Measurements from ENCODE around the gene MAML3. TPM values are rescaled to one million over a fixed set of nuclear protein-coding genes. Genes with fewer than 3 reads are reported as not detected.

Gene MAML3
- total and polyA plus RNA-seq, 2 of the 13 experiments (the other 11 are each of a cell fraction or from before 2014, with no cell fraction given), result 0.05 to 0.13 TPM

GRCh38 chr4:139852612-139853269 lies 301.2 kb downstream of the MAML3 start:
- H3K27ac ChIP-seq (ENCODE audit: extremely low read length, insufficient read depth, low read length), result no peak overlapping the region
- in situ Hi-C loops (cut with HindIII; ENCODE audit: extremely low pct_ligation_motif_present, low pct_unique_long_range_greater_than_20kb), result no loop called here
- FAIRE-seq (no peak), DNase-seq (ENCODE audit: low spot score) (no peak), ATAC-seq (no peak)
- no peaks in the 10 kb centered on the region for H3K79me2 ChIP-seq (ENCODE audit: insufficient read depth, low read length)
- no peak overlapping the region for H2AFZ ChIP-seq (ENCODE audit: low read length)
- H4K20me1 ChIP-seq (ENCODE audit: insufficient read depth, low read length), result no peaks in the 10 kb centered on the region
- H3K36me3 ChIP-seq (replicated peaks in 1 of 2; ENCODE audit: control insufficient read depth in 1 of 2, insufficient read depth in 2 of 2, low read length in 2 of 2), result no peaks in the 10 kb centered on the region
- H3K9ac ChIP-seq (ENCODE audit: insufficient read depth, low read depth, low read length), result no peak overlapping the region
- H3K27me3 ChIP-seq (ENCODE audit: control insufficient read depth in 1 of 2, insufficient read depth in 2 of 2, low read length in 2 of 2), result no peaks in the 10 kb centered on the region
- no peak overlapping the region for H3K4me2 ChIP-seq (ENCODE audit: low read depth, low read length)
- intact Hi-C loops (cut with micrococcal nuclease; ENCODE audit: unreplicated experiment), result no loop called here
- no peak overlapping the region for H3K4me3 ChIP-seq (replicated peaks in 1 of 3; ENCODE audit: insufficient read depth in 1 of 3, low read depth in 2 of 3, low read length in 3 of 3)
- POLR2A ChIA-PET, result no interaction called here
- CTCF ChIA-PET (ENCODE audit: low intra/inter-chr PET ratio, low total read pairs), result no interaction called here
- BruUV-seq (replicated peaks), result no TSS peak
- H3K9me3 ChIP-seq (ENCODE audit: low read length), result no peaks in the 10 kb centered on the region
- WGBS (ENCODE audit: low lambda C conversion rate), result 79% methylated on average over 4 of the region's 4 CpGs
- peaks cover 88% of the 10 kb centered on the region for H3K4me1 ChIP-seq (ENCODE audit: insufficient read depth, low read length)
- TF ChIP-seq MAFG (CRISPR knock-in tag; IDR thresholded peaks at IDR 0.05) (no peak), ZNF512B (CRISPR knock-in tag; IDR thresholded peaks at IDR 0.05; ENCODE audit: borderline replicate concordance) (no peak), ZNF138 (CRISPR knock-in tag; IDR thresholded peaks at IDR 0.05; ENCODE audit: low read depth) (no peak), ZNF772 (CRISPR knock-in tag; IDR thresholded peaks at IDR 0.05) (no peak), FOXJ3 (CRISPR knock-in tag; IDR thresholded peaks at IDR 0.05; ENCODE audit: borderline replicate concordance) (no peak), AFF4 (CRISPR knock-in tag; IDR thresholded peaks at IDR 0.05) (no peak), ZNF343 (CRISPR knock-in tag; IDR thresholded peaks at IDR 0.05) (no peak), SAP130 (CRISPR knock-in tag; IDR thresholded peaks at IDR 0.05; ENCODE audit: low read depth) (no peak), ATF6 (CRISPR knock-in tag; conservative IDR thresholded peaks at IDR 0.05) (no peak), ATF4 (CRISPR knock-in tag; IDR thresholded peaks at IDR 0.05) (no peak), ZNF430 (CRISPR knock-in tag; IDR thresholded peaks at IDR 0.05) (no peak), ZNF614 (CRISPR knock-in tag; IDR thresholded peaks at IDR 0.05; ENCODE audit: borderline replicate concordance) (no peak), MIXL1 (CRISPR knock-in tag; IDR thresholded peaks at IDR 0.05) (no peak), HNRNPK (IDR thresholded peaks at IDR 0.05; ENCODE audit: low read depth, low read length, poor library complexity, severe bottlenecking) (no peak), KDM5B (CRISPR knock-in tag; IDR thresholded peaks at IDR 0.05; ENCODE audit: borderline replicate concordance) (no peak), ZNF224 (CRISPR knock-in tag; IDR thresholded peaks at IDR 0.05) (no peak)

Measured in HepG2 (cell line).